MM.1S (cell line): ENCODE measurements around the gene ELP4.

Source experiments
- CTCF ChIP-seq: fragments of 300-600 bp; sonication (generic); IDR thresholded peaks from 2 replicates; pipeline ENCODE4 v1.5.1; 2016; ENCODE audit warnings: antibody characterized with exemption, low read length, mixed read lengths
- EZH2 ChIP-seq: fragments of 300-600 bp; sonication (generic); optimal IDR thresholded peaks from 2 replicates; pipeline ENCODE3; 2017; ENCODE audit warnings: low read depth, mild to moderate bottlenecking, antibody characterized with exemption, low read length, mixed read lengths
- EZH2phosphoT487 ChIP-seq: fragments of 300-600 bp; sonication (generic); IDR thresholded peaks from 2 replicates; pipeline ENCODE4 v1.6.1; 2018; ENCODE audit warnings: antibody characterized with exemption, low read length

GRCh38 chr11:31806928-31807798 lies 297.6 kb downstream of the ELP4 start:
- no peak for TF ChIP-seq EZH2phosphoT487
- TF ChIP-seq CTCF = no peak
- TF ChIP-seq EZH2 = no peak
